Dermis blood vessel endothelial cell (primary cell): ENCODE data around the gene UNC5B. TPM values are rescaled to one million over a fixed set of nuclear protein-coding genes. Genes with fewer than 3 reads are reported as not detected.
A peak's percentile ranks its signal among the peaks of the same experiment; 100 is the strongest.

Experiments used
- DNase-seq: peaks from one replicate; pipeline ENCODE4 v3.0.0; 2010
- total RNA-seq: library from RNA; depleted of rRNA; stranded (reverse); fragments of >200 nt; gene quantifications from 2 replicates; pipeline ENCODE4 v1.2.3, GENCODE V29; 2014

UNC5B gene
- 12.1 and 15.1 TPM in 2 replicates for total RNA-seq

DNA sequence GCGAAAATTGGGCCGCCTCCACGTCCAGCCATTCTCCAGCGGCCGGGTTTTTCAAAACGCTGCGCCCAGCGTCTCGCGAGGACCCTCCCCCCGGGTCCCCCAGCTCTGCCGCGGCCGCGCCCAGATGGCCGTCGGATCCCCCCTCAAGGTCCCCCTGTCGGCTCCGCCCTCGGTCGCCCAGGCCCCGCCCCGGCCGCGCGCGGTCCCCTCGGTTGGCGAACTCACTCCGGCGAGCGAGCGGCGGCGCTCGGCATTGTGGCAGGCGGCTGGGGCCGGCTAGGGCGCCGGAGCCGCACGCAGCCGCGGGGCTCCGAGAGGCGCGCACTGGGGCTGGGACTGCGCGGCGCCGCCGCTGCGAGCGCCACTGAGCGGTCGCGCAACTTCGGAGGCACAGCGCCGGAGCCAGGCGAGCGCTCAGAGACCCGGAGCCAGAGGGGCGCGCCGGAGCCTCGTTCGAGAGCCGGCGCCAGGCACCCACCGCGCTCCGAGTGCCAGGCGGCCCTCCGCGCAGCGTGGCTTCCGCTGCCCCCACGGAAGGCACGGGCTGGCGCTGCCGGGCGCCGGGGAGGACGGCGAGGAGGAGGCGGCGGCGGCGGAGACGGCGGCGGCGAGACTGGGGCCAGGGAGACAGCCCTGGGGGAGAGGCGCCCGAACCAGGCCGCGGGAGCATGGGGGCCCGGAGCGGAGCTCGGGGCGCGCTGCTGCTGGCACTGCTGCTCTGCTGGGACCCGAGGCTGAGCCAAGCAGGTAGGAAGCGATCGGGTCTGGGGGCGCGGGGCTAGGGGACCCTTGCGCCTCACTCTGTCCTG is at the start of gene UNC5B:
TSS of gene UNC5B (plus strand) at position 253 of the 809 bp plus-strand sequence. CDS start at position 669, 416 bp downstream.
- peak; percentile 89 for DNase-seq

DNA sequence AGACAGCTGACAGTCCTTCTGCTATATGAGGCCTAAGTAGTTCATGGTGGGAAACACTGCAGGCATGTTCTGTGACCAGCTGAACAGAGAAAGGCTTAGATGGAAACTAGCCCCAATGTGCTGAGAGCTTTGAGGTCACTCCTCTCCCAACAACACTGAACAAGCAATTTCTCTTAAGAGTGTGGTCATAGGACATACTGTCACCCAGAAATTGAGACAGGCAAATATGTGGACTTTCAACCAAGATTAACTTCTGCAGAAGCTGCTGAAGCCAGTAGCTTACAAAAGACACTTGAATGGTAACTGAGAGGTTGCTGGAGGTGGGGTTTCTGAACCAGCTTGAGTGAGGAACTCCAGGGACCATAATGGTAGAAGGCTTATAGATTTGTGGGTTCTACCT is 38.9 kb upstream of the UNC5B start:
- no peak for DNase-seq

DNA sequence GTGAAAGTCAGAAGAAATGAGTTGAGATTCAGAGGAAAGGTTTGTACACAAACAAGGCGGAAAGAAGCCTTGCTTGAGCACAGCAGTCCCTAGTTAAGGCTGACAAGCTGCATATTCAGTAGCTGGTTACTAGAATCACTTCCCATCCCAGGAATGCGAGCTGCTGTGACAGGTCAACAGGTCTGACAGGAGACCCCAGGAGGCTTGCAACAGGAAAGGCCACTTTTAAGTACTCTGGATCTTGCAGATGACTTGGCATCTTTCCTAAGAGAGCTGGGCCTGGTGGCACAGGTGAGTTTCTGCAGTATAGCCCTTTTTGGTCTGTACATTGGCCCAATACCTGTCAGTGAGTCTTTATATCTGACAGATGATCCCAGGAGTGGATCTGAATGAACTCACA is 35.7 kb upstream of the UNC5B start:
- no peak for DNase-seq

DNA sequence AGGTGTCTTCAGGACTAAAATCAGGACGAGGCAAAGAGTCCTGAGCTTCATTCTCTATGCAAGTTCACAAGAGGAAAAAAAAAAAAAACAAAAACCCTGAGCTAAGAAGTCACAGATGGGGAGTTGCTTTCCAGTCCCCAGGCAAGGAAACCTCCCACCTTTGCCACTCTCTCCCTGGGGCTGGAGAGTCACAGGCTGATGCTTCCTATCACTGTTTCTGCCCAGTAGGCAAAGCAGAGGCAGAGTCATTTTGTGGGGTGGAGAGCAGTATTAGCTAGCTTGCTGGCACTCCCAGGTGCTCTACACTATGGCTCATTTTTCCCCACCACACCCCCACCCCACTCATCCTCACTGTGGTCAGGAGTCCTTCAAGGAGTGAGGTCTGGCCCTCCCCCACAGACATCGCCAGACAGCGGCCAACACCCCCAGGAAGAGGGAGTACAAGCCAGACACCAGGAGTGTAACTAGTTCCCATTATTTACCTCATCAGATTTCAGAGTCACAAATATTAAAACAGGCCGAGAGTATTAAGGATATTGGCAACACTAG is 34.6 kb upstream of the UNC5B start:
- DNase-seq = no peak

DNA sequence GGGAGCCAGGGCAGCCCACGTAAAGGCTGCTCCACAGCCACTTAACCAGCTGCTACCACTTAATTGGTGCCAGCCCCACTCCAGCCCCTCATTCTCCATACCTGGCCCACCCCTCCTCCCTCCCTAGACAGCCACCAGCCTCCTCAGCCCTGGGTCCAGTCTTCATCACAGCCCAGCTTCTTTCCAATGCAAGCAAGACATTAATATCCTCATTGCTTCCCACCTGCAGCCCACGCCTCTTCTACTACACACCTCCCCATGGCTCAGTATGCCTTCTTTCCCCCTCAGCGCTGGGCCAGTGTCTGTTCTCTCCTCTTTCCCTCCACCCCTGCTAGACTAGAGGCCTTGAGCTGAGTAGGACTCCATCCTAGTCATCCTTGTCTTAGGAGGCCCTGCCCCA is 33.5 kb upstream of the UNC5B start:
- DNase-seq = no peak

DNA sequence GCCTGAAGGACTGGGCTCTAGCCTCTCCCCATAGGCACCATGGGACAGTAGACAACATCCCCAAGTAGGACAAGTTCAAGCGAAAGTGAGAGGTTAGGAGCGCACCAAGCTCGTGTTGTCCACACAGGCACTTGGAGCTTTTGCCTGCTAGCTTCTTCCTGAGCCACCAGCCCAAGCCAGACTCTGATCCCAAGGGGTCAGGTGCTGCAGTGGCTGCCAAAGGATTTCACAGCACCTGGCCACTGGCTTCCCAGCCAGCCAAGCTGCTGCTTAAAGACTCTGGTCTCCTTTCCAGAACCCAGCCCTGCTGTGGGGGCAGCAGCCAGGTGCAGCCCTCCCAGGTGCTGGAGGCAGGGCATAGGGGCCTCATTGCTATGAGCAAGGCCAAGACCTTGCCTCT is 33.0 kb upstream of the UNC5B start:
- no peak for DNase-seq

DNA sequence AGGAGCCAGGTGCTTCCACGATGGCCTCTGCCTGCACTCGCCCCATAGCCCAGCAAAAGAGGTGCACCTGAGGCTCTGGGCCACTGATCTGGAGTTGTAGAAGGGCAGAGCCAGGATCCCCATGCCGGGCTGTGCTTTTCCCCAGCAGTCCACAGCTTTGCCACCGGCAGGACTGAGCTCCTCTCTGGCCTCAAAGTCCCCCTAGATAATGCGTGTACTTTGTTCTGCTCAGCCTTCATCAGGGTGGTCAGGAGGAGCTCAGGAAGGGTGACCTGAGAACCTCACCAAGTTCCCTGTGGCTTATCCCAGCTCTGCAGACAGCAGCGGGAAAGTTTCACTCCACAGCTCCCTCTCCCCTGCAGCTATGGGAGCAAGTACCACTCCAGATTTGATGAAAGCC is 27.9 kb upstream of the UNC5B start:
- no peak for DNase-seq

DNA sequence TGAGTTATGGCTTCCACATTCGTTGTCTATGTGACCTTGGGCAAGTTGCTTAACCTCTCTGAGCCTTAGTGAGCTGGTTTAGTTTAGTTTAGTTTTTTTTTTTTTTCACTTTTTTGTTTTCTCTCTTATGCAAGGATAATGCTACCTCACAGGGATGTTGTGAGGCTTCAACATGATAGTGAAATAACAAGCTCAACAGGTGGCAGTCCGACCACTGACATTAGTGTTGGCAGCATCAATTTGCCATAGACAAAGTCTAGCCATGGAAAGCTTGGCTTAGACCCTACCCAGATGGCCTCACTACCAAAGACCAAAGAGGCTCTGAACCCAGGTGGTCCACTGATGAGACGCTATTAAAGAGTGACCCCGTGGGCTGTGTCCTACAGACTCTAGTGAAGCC is 27.2 kb upstream of the UNC5B start:
- no peak for DNase-seq

DNA sequence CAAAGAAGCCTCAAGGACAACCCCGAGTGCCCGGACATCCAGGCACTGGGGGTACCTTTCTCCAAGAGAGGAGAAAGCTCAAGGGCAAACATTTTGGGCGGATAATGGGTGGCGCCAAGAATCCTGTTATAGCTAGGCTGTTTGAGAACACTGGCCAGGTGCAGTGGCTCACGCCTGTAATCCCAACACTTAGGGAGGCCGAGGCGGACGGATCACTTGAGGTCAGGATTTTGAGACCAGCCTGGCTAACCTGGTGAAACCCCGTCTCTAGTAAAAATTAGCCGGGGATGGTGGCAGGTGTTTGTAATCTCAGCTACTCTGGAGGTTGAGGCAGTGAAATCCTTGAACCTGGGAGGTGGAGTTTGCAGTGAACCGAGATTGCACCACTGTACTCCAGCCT is 25.2 kb upstream of the UNC5B start:
- no peak for DNase-seq

DNA sequence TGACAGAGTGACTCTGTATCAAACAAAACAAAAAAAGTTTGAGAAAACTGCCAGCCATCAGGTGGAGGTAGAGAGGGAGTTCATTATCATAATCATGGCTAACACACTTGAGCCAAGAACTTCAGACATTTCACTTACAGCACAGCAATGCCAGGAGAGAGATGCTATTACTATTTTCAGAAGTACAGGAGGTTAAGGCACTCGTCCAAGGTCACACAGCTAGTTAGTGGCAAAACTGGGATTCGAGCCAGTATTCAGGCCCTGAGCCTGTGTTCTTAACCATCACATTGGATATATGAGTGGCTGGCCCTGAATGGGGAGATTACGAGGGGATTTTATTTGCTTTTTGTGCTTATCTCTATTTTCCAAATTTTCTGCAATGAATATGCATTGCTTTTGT is 24.8 kb upstream of the UNC5B start:
- peak; percentile 25 for DNase-seq

DNA sequence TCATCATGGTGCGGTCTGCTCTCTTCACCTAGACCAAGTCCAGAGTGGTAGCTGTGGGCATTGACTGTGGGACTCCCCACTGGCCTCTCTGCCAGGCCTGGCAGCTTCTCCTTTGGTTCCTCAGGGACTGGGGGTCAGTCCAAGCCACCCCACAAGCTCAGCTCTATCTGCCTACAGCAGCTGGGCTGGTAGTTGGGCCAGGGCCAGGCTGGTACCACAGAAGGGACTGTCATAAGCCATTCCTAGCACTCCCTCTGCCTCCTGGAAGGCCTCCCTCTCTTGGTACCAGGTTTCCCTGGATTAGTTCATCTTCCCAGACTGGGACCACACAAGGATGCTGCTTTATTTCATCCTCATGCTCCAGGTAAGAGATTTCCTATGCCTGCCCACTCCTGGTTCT is 24.2 kb upstream of the UNC5B start:
- no peak for DNase-seq

DNA sequence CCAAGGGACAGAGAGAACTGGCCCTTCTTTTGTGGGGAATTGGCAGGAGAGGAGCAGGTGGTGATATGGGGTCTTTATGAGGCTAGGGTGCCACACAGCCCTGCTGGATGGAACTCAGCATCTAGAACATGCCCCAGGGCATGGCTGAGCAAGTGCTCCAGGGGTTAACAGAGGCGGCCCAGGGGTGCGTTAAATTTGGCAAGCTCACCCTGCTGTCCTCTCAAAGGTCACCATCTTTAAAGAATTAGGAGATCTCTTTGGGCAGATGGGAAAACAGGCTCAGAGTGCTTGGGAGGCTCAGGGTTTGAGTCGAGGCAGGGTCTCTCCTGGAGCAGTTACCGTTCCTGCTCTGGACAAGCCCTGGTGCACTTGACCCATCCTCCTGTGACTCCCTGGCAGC is 21.4 kb upstream of the UNC5B start:
- no peak for DNase-seq

DNA sequence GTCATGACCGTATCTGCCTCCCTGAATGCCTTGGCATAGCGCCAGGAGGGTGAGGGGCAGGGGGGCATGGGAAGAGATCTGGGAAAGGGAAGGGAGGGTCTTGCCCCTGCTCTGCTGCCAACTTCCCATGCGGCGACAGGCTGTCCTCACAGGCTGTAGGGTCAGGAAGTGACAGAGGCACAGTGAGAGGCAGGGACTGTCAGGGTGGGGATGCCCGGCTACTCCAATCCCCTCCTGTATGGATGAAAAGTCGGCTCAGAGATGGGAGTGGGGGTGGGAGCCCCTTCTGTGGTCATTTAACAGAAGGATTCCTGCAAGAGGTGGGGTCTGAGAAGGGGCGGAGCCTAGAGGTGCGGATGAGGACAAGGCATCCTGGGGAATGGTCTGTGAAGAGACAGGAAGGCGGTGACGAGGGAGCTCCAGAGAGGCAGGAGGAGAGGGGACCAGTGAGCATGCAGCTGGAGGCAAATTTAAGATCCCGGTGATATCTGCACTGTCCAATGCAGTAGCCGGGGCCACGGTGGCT is 20.8 kb upstream of the UNC5B start:
- DNase-seq = no peak

DNA sequence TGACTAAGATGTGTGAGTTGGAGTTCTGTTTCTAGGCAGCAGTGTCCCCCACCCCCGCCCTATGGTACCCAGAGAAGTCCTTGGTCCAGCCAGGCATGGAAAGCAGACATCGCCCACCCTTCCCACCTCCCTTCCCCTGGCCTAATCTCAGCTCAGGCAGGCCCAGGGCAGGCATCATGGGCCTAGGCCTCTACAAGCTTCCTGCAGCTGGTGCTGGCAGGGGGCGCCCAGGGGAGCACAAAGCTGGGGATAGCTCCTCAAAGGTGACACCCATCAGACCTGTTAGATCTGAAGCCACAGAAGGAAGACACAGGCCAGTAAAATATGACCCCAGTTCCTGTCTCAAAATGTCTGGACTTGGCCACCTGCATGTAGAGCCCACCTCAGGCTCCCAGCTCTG is 18.9 kb upstream of the UNC5B start:
- DNase-seq = no peak

DNA sequence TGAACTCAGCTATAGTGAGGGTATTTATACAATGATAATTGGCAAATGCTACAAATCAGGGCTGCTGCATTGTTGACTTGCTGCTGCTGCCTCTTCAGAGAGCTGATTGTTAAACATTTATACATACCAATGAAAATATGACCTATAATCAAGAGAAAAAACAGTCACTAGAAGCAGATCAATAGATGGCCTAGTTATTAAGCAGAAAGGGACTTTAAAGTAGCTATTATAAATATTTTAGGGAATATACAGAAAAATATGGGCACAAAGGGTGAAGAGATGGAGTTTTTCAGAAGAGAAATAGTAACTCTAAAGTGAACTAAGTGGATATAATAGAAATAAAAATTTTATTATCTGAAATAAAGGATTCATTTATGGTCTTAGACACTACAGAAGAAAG is 14.4 kb upstream of the UNC5B start:
- DNase-seq = no peak

DNA sequence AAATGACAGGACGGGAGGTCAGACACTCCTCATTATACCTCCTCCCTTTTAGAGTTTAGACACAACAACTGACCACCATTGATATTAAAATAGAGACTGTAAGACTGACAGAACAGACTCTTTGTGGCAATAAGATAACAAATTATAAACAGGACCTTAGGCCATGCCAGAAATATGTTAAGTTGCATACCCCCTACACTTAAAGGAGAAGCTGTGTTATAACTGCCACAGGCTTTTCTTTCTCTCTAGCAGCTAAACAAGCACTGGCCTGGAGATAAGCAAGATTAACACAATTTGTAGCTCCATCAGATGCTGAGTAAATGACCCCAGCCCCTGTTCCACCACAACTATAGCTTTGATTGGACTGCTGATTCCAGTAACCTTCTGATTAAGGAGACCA is 10.5 kb upstream of the UNC5B start:
- DNase-seq = no peak

DNA sequence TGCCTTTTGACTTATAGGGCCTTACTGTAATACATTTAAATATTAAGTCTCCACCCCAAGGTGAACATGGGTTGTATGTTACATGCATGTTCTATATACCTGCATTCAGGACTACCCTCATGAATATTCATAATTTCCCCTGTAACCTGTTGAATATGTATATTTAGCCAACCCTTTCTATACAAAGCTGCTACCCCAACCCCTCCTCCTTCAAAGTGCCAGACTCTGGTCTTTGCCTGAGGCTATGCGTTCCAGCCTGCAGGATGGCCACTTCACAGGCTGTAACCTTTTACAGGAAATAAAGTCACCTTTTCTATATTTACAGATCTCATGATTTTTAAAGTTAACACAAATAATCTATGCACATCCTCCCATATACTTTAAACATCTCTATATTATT is 10.1 kb upstream of the UNC5B start:
- DNase-seq = no peak

DNA sequence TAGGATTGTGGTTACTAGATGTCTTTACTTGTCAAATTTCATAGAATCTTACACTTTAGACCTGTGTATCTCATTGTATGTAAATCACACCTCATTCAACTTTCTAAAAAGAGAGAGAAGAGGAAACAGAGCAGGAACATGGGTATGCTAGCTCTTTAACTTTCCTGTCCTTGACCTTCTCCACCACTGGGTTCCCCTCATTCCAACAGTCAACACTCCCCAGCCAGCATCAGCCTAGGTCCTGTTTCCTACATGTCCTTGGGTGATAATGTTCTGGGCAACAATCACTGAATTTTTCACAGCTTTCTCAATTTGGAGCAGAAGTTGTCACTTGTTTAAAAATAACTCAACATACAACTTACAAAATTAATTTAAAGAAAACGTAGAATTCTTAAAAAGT is 9.2 kb upstream of the UNC5B start:
- DNase-seq = no peak

DNA sequence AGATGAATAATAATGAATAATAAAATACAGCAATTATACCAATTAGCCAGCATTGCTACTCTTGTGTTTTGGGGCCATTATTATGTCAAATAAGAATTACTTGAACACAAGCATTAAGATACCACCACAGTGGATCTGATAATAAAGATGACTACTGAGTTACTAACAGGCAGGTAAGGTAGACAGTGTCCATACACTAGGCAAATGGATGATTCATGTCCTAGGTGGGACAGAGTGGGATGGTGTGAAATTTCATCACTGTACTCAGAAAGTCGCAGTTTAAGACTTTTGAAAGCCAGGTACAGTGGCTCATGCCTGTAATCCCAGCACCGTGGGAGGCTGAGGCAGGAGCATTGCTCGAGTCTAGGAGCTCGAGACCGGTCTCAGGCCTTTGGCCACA is 8.7 kb upstream of the UNC5B start:
- no peak for DNase-seq

DNA sequence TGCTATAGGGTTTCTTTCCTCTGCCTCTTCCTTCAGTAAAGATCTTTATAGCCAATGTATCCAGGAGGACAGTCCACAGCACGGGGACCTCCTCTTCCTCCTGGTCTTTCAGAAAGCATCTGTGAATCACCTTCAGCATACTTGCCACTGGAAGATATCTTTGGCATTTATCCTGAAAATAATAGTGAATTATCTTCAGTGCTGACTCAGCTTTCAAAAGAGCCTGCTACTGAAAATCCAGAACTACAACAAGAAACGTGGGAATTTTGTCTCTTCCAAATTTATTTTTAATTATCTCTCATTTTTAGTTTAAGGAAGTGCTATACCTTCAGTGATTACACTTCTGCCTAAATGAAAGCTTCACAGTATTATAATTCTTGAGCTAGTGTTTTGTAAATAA is 7.6 kb upstream of the UNC5B start:
- DNase-seq = no peak

DNA sequence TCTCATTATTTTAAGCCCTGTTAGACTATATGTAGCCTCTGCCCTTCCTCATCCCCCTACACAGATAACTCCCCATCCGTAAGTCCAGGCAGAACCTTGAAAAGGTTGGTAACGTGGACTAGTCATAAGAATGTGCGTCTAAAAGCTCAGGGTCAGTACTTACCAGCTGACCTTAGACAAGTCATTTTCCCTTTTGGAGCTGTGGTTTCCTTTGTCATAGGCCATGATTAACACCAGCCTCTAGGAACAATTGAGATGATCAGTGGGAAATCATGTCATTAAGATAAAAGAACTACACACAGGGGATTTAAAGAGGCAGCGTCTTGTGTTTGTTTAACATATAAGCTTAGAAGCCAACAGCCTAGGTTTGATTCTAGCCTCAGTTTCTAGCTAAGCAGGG is 6.9 kb upstream of the UNC5B start:
- peak; percentile 72 for DNase-seq

DNA sequence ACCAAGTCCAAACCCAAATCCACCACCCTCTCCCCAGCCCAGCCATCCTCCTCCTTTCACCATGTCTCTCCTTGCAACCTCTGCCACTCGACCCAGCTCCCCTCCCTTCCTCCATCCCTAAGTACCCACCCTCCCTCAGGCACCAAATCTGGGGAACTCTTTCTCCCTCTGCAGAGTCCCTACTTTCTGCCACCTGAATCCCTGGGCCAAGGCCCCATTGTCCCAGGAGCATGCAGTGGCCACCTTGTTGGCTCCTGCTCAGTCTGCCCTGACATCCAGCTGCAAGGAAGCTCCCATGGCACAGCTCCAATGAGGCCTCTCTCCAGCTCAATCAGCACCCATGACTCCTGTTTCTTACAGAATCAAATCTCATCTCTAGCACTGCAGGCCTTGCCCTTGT is 5.5 kb upstream of the UNC5B start:
- no peak for DNase-seq

DNA sequence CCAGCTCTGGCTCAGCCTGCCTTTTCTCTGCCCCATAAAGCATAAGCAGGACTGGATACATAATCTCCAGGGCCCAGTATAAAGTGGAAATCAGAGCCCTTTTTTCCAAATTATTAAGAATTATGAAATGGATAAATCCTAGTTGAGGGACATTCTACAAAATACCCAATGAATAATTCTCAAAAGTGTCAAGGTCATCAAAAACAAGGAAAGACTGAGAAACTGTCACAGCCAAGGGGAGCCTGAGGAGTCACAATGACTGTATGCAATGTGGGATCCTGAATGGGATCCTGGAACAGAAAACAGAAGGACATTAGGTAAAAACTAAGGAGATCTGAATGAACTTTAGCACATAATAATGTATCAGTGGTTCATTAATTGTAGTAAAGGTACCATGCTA is 4.8 kb upstream of the UNC5B start:
- DNase-seq = no peak

DNA sequence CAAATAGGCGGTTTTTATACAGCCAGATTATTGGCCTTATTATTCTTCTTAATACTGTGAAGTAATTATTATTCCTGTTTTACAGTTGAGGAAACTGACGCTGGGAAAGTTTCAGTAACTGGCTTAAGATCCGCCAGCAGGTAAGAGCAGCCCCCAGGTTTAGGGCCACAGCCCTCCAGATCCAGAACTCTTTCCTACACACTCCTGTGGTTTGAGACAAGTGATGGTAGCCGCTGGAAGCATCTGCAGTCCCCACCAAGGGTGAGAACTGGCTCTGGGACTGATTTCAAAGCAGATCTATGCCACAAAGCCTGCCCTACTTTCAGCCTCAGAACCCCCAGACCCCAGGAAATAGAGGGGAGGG is 3.0 kb upstream of the UNC5B start:
- no peak for DNase-seq
